Parietal lobe (tissue), 1 donor: ENCODE results near the gene GNG10. TPM values are rescaled to one million over a fixed set of nuclear protein-coding genes. Genes with fewer than 3 reads are reported as not detected.

Source experiments
- total RNA-seq: library from RNA; depleted of rRNA; stranded (reverse); fragments of >200 nt; gene quantifications from one replicate; pipeline ENCODE4 v1.2.3, GENCODE V29; 2014

GNG10 gene
- 24.1 TPM for total RNA-seq

GRCh38 chr9:111661150-111661801 is at the start of gene GNG10:
Gene GNG10 (plus strand): TSS chr9:111661605. CDS start chr9:111661635, 30 bp downstream.

GRCh38 chr9:111631214-111631971 is 30.0 kb upstream of the GNG10 start, which contains the start of gene DNAJC25:
Gene DNAJC25 (plus strand): TSS chr9:111631334. CDS start chr9:111631408, 74 bp downstream.

Other genes starting within 250 kb of the GNG10 start
- 122 TPM for gene ECPAS, start 177.2 kb upstream of the GNG10 start, total RNA-seq
- 45.7 TPM for gene ZNF483, start 136.4 kb upstream of the GNG10 start, total RNA-seq
- gene PTGR1, start 62.0 kb upstream of the GNG10 start, total RNA-seq, result 7.5 TPM
- 5.3 TPM for gene DNAJC25, start 30.3 kb upstream of the GNG10 start, total RNA-seq
- gene SHOC1, start 133.3 kb downstream of the GNG10 start, total RNA-seq, result not detected
- 78.9 TPM for gene UGCG, start 235.2 kb downstream of the GNG10 start, total RNA-seq